Measurements from ENCODE around the gene CERS5. TPM values are rescaled to one million over a fixed set of nuclear protein-coding genes. Genes with fewer than 3 reads are reported as not detected.
A peak's percentile ranks its signal among the peaks of the same experiment; 100 is the strongest.
"Not testable (repeated sequence)": the region's sequence is repeated elsewhere in the genome, so short reads cannot be mapped to it uniquely, and the experiment has no call there.

CERS5 gene
- total and polyA plus RNA-seq, 5 experiments from 2014 or later, result 31.0 to 55.7 (median 45.0) TPM

DNA sequence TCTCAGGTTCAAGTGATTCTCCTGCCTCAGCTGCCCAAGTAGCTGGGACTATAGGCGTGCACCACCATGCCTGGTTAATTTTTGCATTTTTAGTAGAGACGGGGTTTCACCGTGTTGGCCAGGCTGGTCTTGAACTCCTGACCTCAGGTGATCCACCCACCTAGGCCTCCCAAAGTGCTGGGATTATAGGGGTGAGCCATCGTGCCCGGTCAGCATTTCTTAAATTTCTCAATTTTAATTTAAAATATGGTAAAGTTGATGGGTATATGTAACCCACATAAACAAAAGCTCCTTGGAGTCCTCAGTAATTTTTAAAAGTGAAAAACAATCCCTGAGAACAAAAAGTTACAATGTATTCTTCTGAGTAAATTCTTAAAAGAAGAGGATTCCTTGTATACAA, 12.2 kb downstream of the CERS5 start:
- not testable (repeated sequence) for H3K4me3 Mint-ChIP-seq, H3K9me3 Mint-ChIP-seq, ATAC-seq, DNase-seq, H3K27ac Mint-ChIP-seq, H3K27me3 Mint-ChIP-seq
- POLR2A ChIA-PET, result interaction anchor here (0.6 to 1.3 kb wide), 3 partner anchors 34 to 57 kb away, joined by 3 to 6 read pairs (median 5); no protein-coding TSS in a partner anchor
- H3K36me3 Mint-ChIP-seq, result peaks cover 0 to 19% (median 2%) of the 10 kb centered on the region in 3 donors
- H3K4me1 Mint-ChIP-seq, result peaks cover 12 to 36% (median 33%) of the 10 kb centered on the region in 4 donors

DNA sequence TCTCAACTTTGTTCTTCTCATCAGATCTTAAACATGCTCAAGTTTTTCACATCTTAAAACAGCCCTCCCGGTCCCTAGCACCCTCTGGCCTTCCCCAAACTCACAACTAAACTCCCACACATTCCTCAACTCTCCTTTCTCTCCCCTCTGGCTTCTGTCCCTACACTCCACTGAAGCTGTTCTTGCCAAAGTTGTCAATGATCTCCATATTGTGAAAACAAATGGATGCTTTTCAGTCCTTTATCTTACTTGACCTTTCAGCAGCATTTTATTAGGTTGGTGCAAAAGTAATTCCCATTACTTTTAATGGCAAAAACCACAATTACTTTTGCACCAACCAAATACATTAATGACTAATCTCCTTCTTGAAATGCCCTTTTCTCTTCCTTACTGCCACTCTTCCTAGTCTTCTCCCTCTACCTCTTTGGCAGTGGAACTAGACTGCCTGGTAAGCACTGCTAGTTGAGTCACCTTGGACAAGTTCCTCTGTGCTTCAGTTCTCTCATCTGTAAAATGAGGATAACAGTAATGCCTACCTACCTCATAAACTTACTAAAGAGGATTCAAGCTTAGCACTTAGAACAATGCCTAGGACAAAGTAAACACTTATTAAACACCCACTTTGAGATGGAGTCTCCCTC, 16.0 kb downstream of the CERS5 start:
- no peaks in the 10 kb centered on the region for H3K27me3 Mint-ChIP-seq
- peaks cover 8 to 24% (median 22%) of the 10 kb centered on the region in 4 donors for H3K4me1 Mint-ChIP-seq
- peaks cover 0 to 19% (median 0%) of the 10 kb centered on the region in 3 donors for H3K36me3 Mint-ChIP-seq
- no peak overlapping the region for H3K4me3 Mint-ChIP-seq
- DNase-seq (no peak), ATAC-seq (no peak)
- POLR2A ChIA-PET, result no interaction called here
- H3K27ac Mint-ChIP-seq, result peak overlapping the region in 9 of 10 donors; percentile 5 to 89 (median 39)
- H3K9me3 Mint-ChIP-seq, result no peaks in the 10 kb centered on the region

DNA sequence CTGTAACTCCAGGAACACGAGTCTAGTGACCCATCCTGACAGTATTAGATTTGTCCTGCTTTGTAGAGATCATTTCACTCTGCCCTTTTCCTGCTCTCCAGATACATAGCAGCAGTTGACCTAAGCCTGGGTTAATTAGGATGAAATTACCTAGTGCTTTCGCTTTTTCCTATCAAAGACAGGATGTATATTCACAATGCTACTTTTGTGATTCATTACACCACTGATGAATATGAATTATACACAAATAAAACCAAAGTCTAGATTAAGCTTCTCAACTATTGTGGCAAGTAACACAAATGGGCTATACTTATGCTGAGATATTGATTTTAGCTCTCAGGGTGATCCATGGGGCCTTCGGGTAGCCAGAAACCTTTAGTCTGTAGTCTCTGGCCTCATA, 17.9 kb downstream of the CERS5 start:
- Mint-ChIP-seq H3K4me1 (peaks cover 10 to 30% (median 22%) of the 10 kb centered on the region in 4 donors), H3K27ac (peak overlapping the region in 3 of 10 donors; percentile 1 to 42 (median 9)), H3K27me3 (no peaks in the 10 kb centered on the region), H3K9me3 (no peaks in the 10 kb centered on the region), H3K4me3 (no peak overlapping the region), H3K36me3 (peaks cover 0 to 19% (median 0%) of the 10 kb centered on the region in 3 donors)
- no peak for ATAC-seq
- no peak for DNase-seq
- POLR2A ChIA-PET, result no interaction called here

DNA sequence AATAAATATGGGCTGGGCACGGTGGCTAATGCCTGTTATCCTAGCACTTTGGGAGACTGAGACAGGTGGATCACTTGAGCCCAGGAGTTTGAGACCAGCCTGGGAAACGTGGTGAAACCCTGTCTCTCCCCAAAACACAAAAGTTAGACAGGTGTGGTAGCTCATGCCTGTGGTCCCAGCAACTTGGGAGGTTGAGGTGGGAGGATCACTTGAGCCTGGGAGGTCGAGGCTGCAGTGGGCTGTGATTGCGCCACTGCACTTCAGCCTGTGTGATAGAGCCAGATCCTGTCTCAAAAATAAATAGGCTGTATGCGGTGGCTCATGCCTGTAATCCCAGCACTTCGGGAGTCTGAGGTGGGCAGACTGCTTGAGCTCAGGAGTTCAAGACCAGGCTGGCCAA, 19.2 kb downstream of the CERS5 start:
- POLR2A ChIA-PET, ATAC-seq, H3K27me3 Mint-ChIP-seq, DNase-seq, H3K27ac Mint-ChIP-seq, H3K9me3 Mint-ChIP-seq, H3K4me3 Mint-ChIP-seq: not testable (repeated sequence)
- Mint-ChIP-seq H3K36me3 (peaks cover 0 to 18% (median 2%) of the 10 kb centered on the region in 3 donors), H3K4me1 (peaks cover 10 to 32% (median 22%) of the 10 kb centered on the region in 4 donors)

DNA sequence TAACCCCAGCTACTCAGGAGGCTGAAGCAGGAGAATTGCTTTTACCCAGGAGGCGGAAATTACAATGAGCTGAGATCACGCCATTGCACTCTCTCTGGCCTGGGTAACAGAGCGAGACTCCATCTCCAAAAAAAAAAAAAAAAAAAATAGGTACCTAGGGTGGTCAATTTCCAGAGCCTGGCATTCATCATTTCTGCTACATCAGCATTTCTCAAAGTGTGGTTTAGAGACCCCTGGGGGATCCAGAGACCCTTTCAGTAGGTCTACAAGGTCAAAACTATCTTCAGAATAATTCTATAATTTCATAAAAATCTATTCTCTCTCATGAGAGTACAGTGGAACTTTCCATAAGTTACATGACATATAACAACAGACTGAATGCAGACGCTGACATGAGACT, 19.9 kb downstream of the CERS5 start:
- no peaks in the 10 kb centered on the region for H3K27me3 Mint-ChIP-seq
- no peak overlapping the region for H3K27ac Mint-ChIP-seq
- ATAC-seq (no peak), DNase-seq (no peak)
- POLR2A ChIA-PET, result interaction anchor here (0.6 kb wide), 1 partner anchor 22 kb away, joined by 4 read pairs; no protein-coding TSS in a partner anchor
- H3K9me3 Mint-ChIP-seq, result no peaks in the 10 kb centered on the region
- H3K36me3 Mint-ChIP-seq, result peaks cover 0 to 23% (median 2%) of the 10 kb centered on the region in 3 donors
- peaks cover 10 to 32% (median 21%) of the 10 kb centered on the region in 4 donors for H3K4me1 Mint-ChIP-seq
- no peak overlapping the region for H3K4me3 Mint-ChIP-seq

DNA sequence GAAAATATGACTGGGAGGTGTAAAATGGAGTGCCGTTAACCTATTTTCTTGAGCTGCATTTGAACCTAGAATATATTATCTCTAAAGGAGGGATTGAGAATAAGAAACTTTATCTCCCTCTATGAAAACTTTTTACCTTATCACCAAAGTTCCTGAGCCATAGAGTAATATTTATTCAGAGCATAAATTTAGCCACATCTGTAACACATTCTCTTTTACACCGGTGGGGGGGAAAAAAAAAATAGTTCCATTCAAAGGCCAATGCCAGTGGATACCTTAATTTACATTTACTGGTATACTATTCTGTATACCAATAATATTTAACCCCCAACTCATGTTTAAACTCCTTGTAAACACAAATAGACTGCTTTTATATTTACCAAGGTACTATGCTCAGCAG, 21.7 kb downstream of the CERS5 start:
- Mint-ChIP-seq H3K9me3 (no peaks in the 10 kb centered on the region), H3K27ac (no peak overlapping the region), H3K36me3 (peaks cover 0 to 36% (median 4%) of the 10 kb centered on the region in 3 donors), H3K27me3 (no peaks in the 10 kb centered on the region), H3K4me1 (peaks cover 4 to 18% (median 9%) of the 10 kb centered on the region in 4 donors), H3K4me3 (no peak overlapping the region)
- DNase-seq (no peak), ATAC-seq (no peak)
- POLR2A ChIA-PET, result no interaction called here

DNA sequence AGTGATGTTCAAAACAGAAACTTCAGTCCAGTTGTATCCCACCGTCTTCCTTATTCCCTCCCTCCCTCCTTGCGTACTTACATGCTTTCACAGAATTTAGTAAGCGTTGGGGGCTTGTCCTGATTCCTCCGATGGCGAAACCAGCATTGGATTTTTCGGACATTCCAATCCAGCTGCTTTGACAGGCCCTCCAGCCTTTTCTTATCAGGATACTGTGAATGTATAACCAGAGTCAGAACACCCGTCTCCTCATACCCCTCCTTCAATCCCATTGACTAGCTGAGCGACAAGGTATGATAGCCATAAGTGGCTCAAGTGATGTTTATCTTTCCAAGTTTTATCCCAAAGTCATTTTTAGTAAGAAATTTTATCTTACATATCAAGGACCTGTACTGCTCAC, 24.2 kb downstream of the CERS5 start:
- no peak overlapping the region for H3K27ac Mint-ChIP-seq
- POLR2A ChIA-PET, result interaction anchor here (0.8 kb wide), 1 partner anchor 19 kb away, joined by 3 read pairs; no protein-coding TSS in a partner anchor
- no peaks in the 10 kb centered on the region for H3K27me3 Mint-ChIP-seq
- no peak overlapping the region for H3K4me3 Mint-ChIP-seq
- no peak for ATAC-seq
- DNase-seq, result no peak
- H3K4me1 Mint-ChIP-seq, result peaks cover 0 to 11% (median 1%) of the 10 kb centered on the region in 4 donors
- no peaks in the 10 kb centered on the region for H3K9me3 Mint-ChIP-seq
- H3K36me3 Mint-ChIP-seq, result peaks cover 0 to 49% (median 4%) of the 10 kb centered on the region in 3 donors

DNA sequence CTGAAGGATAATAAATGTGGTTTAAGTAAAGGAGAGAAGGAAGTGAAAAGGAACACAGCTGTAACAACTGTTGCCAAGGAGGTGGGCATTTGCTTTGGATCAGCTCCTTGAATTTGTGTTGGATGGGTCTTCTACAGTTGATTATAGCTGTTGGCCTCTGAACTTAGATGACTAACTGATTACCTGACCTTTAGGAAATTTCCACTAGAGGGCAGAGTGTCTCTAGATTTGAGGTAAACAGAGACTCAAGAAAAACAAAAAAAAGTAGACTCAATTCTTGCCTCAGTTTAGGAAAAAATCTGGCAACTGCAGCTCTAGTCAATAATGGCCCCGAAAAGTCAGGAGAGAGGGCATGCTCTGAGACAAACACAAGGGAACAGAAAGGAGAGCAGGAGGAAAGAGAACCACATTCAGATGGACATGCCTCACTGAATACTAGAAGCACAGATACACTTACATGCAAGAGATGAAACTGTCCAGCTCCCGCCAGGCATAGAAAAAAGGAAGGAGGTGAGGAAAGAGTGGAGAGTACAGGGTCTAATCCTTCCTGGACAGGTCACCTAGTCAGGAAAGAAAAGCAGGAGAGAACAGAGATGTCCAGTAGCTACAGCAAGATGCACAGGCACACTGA, 34.5 kb downstream of the CERS5 start:
- POLR2A ChIA-PET, result interaction anchor here (1.1 kb wide), 1 partner anchor 21 kb away, joined by 3 read pairs; the partner anchor contains the start of gene COX14
- H3K27ac Mint-ChIP-seq, result peak overlapping the region in 9 of 10 donors; percentile 12 to 83 (median 52)
- ATAC-seq, result peak; percentile 50 to 51

DNA sequence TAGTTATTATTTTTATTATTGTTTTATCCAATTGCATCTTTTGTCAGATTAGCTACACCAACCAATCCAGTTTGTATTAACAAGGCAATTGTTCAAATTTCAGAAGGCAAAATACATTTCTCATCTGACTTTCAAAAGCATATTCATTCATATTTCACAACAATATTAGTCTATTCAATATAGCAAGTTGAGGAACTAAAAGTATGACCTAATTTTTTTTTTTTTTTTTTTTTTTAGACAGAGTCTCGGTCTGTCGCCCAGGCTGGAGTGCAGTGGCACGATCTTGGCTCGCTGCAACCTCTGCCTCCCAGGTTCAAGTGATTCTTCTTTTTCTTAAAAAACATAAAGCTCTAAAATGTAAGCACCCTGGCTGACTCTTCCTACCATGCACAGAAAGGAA, 37.9 kb downstream of the CERS5 start:
- Mint-ChIP-seq H3K4me3 (no peak overlapping the region), H3K27me3 (no peaks in the 10 kb centered on the region), H3K36me3 (peaks cover 0 to 90% (median 9%) of the 10 kb centered on the region in 3 donors), H3K9me3 (no peaks in the 10 kb centered on the region), H3K4me1 (peaks cover 19 to 55% (median 30%) of the 10 kb centered on the region in 4 donors), H3K27ac (peak overlapping the region in 1 of 10 donors; percentile 10)
- POLR2A ChIA-PET, result interaction anchor here (0.6 to 1.8 kb wide), 5 partner anchors 13 to 1135 kb away, joined by 3 to 9 read pairs (median 4); partner anchors contain the start of gene COX14
- DNase-seq (no peak), ATAC-seq (no peak)

More for the DNA sequence above, 34.5 kb downstream of the CERS5 start:
- peak in 4 of 10 donors; percentile 22 to 61 (median 54) for DNase-seq
- Mint-ChIP-seq H3K4me1 (peaks cover 6 to 32% (median 17%) of the 10 kb centered on the region in 4 donors), H3K9me3 (no peaks in the 10 kb centered on the region), H3K36me3 (peaks cover 7 to 85% (median 20%) of the 10 kb centered on the region in 3 donors), H3K4me3 (no peak overlapping the region), H3K27me3 (no peaks in the 10 kb centered on the region)

DNA sequence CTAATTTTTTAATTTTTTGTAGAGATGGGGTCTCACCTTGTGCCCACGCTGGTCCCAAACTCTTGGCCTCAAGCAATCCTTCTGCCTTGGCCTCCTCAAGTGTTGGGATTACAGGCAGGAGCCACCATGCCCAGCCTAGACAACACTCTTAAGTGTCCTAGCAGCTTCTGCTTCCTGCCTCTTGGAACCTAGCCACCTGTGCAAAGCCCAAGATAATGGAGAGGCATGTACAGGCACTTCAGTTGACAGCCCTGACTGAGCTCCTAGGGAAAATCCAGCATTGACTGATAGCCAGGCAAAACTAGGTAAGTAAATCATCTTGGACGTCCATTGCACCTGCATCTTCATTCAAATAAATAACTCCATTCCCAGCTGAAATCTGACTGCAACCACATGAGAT, 39.6 kb downstream of the CERS5 start:
- Mint-ChIP-seq H3K4me3 (no peak overlapping the region), H3K4me1 (peaks cover 15 to 58% (median 32%) of the 10 kb centered on the region in 4 donors), H3K9me3 (no peaks in the 10 kb centered on the region), H3K27ac (peak overlapping the region in 7 of 10 donors; percentile 5 to 72 (median 49)), H3K27me3 (no peaks in the 10 kb centered on the region), H3K36me3 (peaks cover 0 to 88% (median 8%) of the 10 kb centered on the region in 3 donors)
- POLR2A ChIA-PET, result interaction anchor here (1.1 to 1.4 kb wide), 2 partner anchors 10 to 15 kb away, joined by 7 to 9 read pairs; partner anchors contain the start of gene COX14
- ATAC-seq (no peak), DNase-seq (no peak)

DNA sequence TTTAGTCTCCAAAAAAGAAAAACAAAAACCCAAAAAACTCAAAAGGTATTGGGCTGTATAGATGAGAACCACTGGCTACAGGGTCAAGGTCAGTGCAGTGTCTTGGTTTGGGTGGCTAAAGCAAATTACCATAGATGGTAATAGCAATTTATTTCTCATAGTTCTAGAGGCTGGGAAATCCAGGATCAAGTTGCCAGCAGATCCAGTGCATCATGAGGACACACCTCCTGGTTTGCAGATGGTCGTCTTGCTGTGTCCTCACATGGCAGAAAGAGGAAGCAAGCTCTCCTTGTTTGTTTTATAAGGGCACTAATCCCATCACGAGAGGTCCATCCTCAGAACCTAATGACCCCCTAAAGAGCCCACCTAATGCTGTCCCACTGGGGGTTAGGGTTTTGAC, 44.0 kb downstream of the CERS5 start:
- POLR2A ChIA-PET, result interaction anchor here (0.7 to 1.9 kb wide), 4 partner anchors 11 to 26 kb away, joined by 3 to 5 read pairs (median 4); partner anchors contain the start of gene COX14
- H3K27me3 Mint-ChIP-seq, result no peaks in the 10 kb centered on the region
- no peaks in the 10 kb centered on the region for H3K9me3 Mint-ChIP-seq
- peaks cover 0 to 87% (median 5%) of the 10 kb centered on the region in 3 donors for H3K36me3 Mint-ChIP-seq
- peak overlapping the region in 5 of 10 donors; percentile 14 to 74 (median 24) for H3K27ac Mint-ChIP-seq
- H3K4me3 Mint-ChIP-seq, result no peak overlapping the region
- ATAC-seq, result no peak
- peaks cover 23 to 65% (median 52%) of the 10 kb centered on the region in 4 donors for H3K4me1 Mint-ChIP-seq
- no peak for DNase-seq

DNA sequence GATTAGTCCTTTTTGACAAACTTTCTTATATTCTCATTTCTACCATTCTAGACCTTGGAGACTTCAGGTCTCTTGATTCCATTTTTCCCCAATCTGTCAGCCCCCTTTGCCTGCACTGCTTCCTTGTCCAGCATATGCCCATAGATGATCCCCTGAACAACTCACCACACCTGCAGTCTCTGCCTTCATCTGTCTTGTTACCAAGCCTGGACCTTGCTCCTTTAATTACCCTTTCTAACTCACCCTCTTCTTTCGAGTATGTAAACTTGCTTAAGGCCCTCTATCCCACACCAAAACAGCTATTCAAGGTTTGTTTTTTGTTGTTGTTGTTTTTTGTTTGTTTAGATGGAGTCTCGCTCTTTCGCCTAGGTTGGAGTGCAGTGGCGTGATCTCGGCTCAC, 45.5 kb downstream of the CERS5 start:
- Mint-ChIP-seq H3K4me3 (no peak overlapping the region), H3K27me3 (no peaks in the 10 kb centered on the region), H3K27ac (peak overlapping the region in 7 of 10 donors; percentile 1 to 64 (median 8)), H3K9me3 (no peaks in the 10 kb centered on the region), H3K36me3 (peaks cover 0 to 87% (median 5%) of the 10 kb centered on the region in 3 donors), H3K4me1 (peaks cover 23 to 69% (median 54%) of the 10 kb centered on the region in 4 donors)
- POLR2A ChIA-PET, result interaction anchor here (0.7 to 1.9 kb wide), 2 partner anchors 9 to 14 kb away, joined by 3 to 5 read pairs; partner anchors contain the start of gene COX14
- ATAC-seq, result no peak
- DNase-seq, result no peak
